NCI-H524 (cell line): ENCODE results near the gene LSM7.
A peak's percentile ranks its signal among the peaks of the same experiment; 100 is the strongest.
"Not testable (repeated sequence)": the region's sequence is repeated elsewhere in the genome, so short reads cannot be mapped to it uniquely, and the experiment has no call there.

Experiments used
- DNase-seq, 2 experiments: peaks; one replicate each; lab custom pipeline; 2025; lab: John Stamatoyannopoulos, UW

Gene LSM7

GRCh38 chr19:2302319-2303210, 25.8 kb downstream of the LSM7 start:
- DNase-seq: peak in 1 of 2 experiments; percentile 42

GRCh38 chr19:2300533-2300932, 27.9 kb downstream of the LSM7 start:
- DNase-seq: no peak

DNA sequence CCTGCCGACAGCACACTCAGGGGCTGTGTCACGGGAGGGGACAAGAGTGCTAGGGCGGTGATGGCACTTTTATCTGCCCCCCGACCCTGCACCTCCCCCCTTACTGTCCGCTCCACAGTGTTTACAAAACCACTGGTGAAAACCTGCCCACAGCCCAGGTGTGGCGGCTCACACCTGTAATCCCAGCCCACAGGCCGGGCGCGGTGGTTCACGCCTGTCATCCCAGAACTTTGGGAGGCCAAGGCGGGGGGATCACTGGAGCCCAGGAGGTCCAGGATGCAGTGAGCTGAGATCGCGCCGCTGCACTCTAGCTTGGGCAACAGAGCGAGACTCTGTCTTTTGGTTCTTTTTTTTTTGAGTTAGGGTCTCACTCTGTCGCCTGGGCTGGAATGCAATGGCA, 32.2 kb downstream of the LSM7 start:
- DNase-seq: no peak

- peak in 1 of 2 experiments; percentile 71 for DNase-seq
Measured at GRCh38 chr19:2294687-2295335, 33.6 kb downstream of the LSM7 start.

DNA sequence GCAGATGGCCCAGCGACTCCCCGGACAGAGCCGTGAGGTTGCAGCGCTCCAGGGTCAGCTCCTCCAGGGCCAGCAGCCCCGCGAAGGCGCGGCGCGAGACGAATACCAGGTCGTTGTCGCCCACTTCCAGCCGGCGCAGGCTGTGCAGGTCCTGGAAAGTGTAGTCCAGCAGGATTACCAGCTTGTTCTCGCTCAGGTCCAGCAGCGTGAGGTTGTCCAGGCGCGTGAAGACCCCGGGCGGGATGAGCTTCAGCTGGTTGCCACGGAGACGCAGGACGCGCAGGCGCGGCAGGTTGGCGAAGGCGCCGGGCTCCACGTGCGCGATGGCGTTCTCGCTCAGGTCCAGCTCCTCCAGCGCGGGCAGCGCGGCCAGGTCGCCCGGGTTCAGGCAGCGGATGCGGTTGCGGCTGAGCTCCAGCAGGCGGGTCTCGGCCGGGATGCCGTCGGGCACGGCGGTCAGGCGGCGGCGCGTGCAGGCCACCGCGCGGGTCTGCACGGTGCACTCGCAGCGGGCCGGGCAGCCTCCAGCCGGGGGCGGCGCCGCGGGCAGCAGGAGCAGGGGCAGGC, 37.1 kb downstream of the LSM7 start:
- peak; percentile 80 to 81 for DNase-seq

GRCh38 chr19:2290441-2291184, 37.8 kb downstream of the LSM7 start:
- no peak for DNase-seq

DNA sequence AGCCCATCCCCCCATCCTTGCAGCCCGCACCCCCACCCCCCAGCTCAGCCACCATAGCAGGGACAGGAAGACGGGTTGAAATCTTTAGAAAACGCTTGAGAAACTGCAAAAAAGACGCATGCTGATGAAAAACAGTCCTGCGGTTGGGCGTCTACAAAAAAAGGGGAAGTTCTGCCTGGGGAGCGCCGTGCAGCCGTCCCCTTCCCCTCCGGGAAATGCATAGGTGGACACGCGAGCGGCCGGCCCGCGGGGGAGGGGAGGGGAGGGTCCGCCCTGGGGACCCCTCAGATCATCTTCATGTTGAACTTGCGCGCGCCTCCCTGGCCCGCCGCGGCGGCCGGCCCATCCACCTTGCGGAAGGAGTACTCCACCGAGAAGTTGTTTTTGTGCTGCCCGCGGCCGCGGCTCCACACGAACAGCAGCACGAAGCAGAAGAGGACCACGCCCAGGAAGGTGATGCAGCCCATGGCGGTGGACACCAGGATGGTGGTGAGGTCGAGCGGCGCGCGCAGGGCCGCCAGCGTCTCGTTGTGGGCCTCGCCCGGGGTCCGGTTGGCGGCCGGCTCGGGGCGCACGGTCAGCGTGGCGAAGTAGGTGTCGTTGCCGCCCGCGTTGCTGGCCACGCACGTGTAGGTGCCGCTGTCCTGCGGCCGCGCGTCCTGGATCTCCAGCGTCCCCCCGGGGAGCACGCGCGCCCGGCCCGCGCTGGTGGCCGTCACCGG, 38.5 kb downstream of the LSM7 start:
- no peak for DNase-seq

DNA sequence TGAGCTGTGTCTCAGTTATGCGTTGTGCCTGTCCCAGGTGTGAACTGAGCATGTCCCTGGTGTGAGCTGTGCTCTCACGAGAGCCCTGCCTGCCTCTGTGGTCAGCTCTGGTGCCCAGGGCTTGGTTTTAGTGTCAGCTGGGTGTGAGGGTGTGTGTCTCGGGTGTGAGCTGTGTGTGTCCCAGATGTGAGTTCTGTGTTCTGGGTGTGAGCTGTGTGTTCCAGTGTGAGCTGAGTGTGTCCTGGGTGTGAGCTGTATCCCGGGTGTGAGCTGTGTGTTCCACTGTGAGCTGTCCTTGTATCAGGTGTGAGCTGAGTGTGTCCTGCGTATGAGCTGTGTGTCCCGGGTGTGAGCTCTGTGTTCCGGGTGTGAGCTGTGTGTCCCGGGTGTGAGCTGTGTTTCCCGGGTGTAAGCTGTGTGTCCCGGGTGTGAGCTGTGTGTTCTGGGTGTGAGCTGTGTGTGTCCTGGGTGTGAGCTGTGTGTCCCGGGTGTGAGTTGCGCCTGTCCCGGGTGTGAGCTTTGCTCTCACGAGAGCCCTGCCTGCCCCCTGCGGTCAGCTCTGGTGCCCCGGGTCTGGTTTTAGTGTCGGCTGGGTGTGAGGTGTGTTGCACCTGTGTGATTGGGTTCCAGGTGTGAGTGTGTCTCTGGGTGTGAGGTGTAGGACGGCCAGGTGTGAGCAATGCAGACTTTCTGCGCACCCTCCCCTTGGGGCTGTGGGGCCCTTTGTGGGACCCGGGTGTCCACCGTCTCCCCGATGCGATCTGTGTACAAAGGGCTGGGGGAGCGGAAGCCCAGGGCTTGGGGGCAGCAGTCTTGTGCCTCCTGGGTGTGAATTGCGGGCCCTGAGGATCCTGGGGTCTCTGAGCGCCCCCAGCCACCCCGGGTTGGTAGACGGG, 39.3 kb downstream of the LSM7 start:
- no peak for DNase-seq

- DNase-seq: no peak
Measured at GRCh38 chr19:2288338-2288817, 40.0 kb downstream of the LSM7 start.

- DNase-seq: no peak
Measured at GRCh38 chr19:2287585-2288337, 40.6 kb downstream of the LSM7 start.

DNA sequence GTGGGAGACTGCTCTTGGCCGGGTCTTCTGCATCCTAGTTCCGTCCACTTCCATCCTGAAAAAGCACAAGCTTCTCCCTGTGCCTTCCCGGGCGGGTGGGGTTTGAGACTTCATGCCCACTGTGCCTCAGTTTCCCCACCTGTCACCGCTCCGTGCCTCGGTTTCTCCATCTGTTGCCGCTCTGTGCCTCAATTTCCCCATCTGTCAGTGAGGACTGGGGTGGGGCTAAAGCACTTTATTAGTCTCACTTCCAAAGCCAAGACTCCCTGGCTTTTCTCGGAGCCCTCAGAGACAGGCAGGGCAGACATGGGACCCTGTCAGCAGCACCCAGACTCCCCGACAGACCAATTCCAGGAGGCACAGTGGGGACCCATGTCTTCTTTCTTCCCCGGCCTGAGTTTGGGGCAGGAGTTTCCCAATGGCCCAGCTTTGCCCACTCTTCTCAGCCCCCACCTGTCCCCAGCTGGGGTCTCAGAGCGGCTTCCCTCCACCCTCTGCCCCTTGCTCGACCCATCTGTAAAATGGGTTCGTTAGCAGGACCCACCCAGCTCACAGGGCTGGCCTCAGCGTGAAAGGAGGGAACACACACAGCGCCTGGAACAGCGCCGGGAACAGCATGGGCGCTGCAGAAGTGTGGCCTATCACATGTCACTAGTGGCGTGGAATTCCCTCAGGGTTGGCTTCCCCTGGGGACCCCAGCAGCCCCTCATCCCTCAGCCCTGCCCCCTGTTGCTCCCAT, 41.8 kb downstream of the LSM7 start:
- DNase-seq: no peak

- DNase-seq: no peak
Measured at GRCh38 chr19:2283835-2284507, 44.4 kb downstream of the LSM7 start.

GRCh38 chr19:2282862-2283237, 45.5 kb downstream of the LSM7 start:
- no peak for DNase-seq

DNA sequence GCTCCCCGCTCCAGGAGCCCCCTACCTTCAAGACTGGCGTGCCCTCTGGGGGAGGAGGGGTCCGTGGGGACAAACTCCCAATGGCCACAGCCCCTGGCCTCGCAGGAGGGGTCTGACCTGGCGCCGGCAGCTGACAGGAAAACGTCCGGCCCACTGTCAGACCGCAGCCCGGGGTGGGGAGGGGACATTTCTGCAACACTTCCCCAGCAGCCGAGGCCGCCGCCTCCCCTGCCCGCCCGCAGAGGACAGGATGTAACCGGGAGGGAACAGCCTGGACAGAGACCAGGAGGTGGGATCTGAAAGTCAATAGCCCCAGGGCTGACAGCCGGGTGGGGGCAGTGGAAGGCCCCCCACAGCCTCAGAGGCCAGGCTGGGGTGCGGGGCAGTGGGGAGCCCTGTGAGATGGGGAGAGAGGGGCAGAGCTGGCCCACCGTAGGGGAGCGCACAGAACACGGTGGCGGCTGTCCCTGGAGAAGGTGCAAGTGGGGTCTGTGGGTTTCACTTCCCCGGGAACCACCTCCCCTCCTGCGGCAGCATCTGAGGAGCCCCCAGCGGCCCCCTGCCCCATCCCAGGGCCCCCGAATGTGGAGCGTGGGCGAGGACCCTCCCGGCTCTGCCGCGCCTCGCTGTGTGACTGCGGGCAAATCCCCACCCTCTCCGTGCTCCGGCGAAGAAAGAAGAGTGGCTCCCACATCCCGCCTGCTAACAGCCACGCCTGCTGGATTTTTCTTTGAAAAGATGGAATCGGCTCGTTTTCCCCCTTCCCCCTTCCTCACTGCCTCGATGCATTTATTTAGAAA, 46.1 kb downstream of the LSM7 start, which contains the start of gene PEAK3:
TSS of gene PEAK3 (minus strand) at position 114 of the 800 bp plus-strand sequence. CDS start 1,244 bp downstream, outside the sequence.
- no peak for DNase-seq

DNA sequence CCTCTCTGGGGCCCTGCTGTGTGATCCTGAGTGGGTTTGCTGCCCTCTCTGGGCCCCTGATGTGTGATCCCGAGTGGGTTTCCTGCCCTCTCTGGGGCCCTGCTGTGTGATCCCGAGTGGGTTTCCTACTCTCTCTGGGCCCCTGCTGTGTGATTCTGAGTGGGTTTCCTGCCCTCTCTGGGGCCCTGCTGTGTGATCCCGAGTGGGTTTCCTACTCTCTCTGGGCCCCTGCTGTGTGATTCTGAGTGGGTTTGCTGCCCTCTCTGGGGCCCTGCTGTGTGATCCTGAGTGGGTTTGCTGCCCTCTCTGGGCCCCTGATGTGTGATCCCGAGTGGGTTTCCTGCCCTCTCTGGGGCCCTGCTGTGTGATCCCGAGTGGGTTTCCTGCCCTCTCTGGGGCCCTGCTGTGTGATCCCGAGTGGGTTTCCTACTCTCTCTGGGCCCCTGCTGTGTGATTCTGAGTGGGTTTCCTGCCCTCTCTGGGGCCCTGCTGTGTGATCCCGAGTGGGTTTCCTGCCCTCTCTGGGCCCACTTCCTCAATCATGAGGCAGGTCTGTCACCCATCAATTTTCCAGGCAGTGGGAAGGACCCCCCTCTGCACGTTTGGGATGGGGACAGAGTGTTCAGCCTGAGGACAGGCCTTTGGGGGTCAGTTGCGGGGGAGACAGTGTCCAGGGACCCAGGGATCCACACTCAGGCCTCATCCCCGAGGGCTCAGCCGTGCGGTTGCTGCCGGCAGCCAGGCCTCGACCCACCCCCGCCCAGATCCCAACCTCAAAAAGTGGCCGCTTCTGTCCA, 46.9 kb downstream of the LSM7 start:
- not testable (repeated sequence) for DNase-seq

DNA sequence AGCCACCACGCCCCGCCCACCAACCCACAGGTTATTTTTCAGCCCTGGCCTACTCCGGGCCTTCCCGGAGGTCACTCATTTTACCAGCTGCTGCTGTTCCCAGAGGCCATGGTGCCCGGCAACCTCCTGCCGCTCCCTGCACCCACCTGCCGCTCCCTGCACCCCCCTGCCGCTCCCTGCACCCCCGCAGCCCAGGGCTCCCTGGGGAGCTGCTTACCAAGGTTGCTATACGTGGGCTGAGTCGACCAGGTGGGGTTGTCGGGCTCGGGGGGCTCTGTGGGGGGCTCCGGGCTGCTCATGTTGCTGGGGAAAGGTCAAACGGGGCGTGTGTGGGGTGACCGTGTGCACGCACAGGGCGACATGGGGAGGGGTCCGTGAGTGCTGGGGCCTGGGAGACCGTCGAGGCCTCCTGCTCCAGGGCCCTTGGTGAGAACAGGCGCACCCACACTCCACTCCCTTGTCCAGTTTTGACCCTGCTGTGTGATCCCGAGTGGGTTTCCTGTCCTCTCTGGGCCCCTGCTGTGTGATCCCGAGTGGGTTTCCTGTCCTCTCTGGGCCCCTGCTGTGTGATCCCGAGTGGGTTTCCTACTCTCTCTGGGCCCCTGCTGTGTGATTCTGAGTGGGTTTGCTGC, 47.6 kb downstream of the LSM7 start:
- no peak for DNase-seq
